HG03108 (cell line): ENCODE measurements around the gene TAF13.
A peak's percentile ranks its signal among the peaks of the same experiment; 100 is the strongest.
"Not testable (repeated sequence)": the region's sequence is repeated elsewhere in the genome, so short reads cannot be mapped to it uniquely, and the experiment has no call there.

Source experiments
- ATAC-seq: cut with Tn5 transposase; IDR thresholded peaks from one replicate; pipeline ENCODE4 v1.9.1; 2021; ENCODE audit warnings: moderate library complexity; ENCODE audit not compliant: unreplicated experiment

TAF13 gene

GRCh38 chr1:109048335-109048734 lies 27.5 kb downstream of the TAF13 start:
- ATAC-seq = no peak

- no peak for ATAC-seq
Measured at GRCh38 chr1:109047339-109047738, 28.5 kb downstream of the TAF13 start.

GRCh38 chr1:109046671-109047070 lies 29.1 kb downstream of the TAF13 start:
- no peak for ATAC-seq

GRCh38 chr1:109045595-109045994 lies 30.2 kb downstream of the TAF13 start:
- ATAC-seq = no peak

- peak; percentile 90 for ATAC-seq
Measured at GRCh38 chr1:109041621-109042468, 34.0 kb downstream of the TAF13 start, which contains the start of gene WDR47. WDR47 (minus strand) TSS chr1:109042102; CDS start chr1:109023512, 18,590 bp downstream.

- peak; percentile 20 for ATAC-seq
Measured at GRCh38 chr1:109040989-109041620, 34.7 kb downstream of the TAF13 start.

- ATAC-seq = no peak
Measured at GRCh38 chr1:109040627-109040988, 35.2 kb downstream of the TAF13 start.

GRCh38 chr1:109034382-109034781 lies 41.4 kb downstream of the TAF13 start:
- ATAC-seq = no peak

- not testable (repeated sequence) for ATAC-seq
Measured at GRCh38 chr1:109029493-109029892, 46.3 kb downstream of the TAF13 start.

GRCh38 chr1:109027841-109028240 lies 48.0 kb downstream of the TAF13 start:
- ATAC-seq = no peak

- no peak for ATAC-seq
Measured at GRCh38 chr1:109025694-109026093, 50.1 kb downstream of the TAF13 start.

GRCh38 chr1:109024646-109025045 lies 51.2 kb downstream of the TAF13 start:
- ATAC-seq = no peak

- no peak for ATAC-seq
Measured at GRCh38 chr1:109020693-109021257, 55.0 kb downstream of the TAF13 start.

- not testable (repeated sequence) for ATAC-seq
Measured at GRCh38 chr1:109017719-109018118, 58.1 kb downstream of the TAF13 start.

- ATAC-seq = no peak
Measured at GRCh38 chr1:109017134-109017533, 58.7 kb downstream of the TAF13 start.
